ENCODE results near the gene ARTN. TPM values are rescaled to one million over a fixed set of nuclear protein-coding genes. Genes with fewer than 3 reads are reported as not detected.

ARTN gene
- total RNA-seq, 4 donors from 2014 or later, result 0.94 TPM; not detected in 3

GRCh38 chr1:43914576-43915525 is 18.8 kb upstream of the ARTN start:
- H3K4me1 ChIP-seq, result peaks cover 0 to 9% (median 0%) of the 10 kb centered on the region in 4 donors
- no peaks in the 10 kb centered on the region for H3K36me3 ChIP-seq
- H3K27ac ChIP-seq, result no peak overlapping the region
- DNase-seq, result no peak
- no peak overlapping the region for H3K4me3 ChIP-seq
- H3K9me3 ChIP-seq, result no peaks in the 10 kb centered on the region
- no peak for TF ChIP-seq CTCF (IDR thresholded peaks at IDR 0.05)
- no peak for TF ChIP-seq POLR2A (IDR thresholded peaks at IDR 0.05)
- H3K27me3 ChIP-seq, result no peaks in the 10 kb centered on the region

DNA sequence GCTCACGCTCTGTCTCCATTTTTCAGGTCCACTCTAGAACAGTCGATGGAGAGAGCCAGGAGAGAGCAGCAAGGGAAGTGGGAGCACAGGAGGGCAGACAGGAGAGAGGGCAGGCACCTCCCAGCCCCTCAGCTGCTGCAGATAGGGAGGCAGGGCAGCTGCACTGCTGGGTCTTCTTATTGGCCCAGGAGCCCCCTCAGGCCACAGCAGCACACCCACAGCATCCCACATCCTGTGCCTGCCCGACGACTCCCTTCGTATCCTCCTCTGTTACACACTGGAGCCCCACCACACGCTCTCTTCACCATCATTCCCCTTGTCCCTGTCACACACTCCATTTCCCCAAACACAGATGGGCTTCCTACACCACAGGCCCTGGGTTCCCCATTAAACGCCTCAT is 13.7 kb upstream of the ARTN start:
- no peaks in the 10 kb centered on the region for H3K36me3 ChIP-seq
- no peak for TF ChIP-seq CTCF (IDR thresholded peaks at IDR 0.05)
- no peak for TF ChIP-seq POLR2A (IDR thresholded peaks at IDR 0.05)
- H3K27me3 ChIP-seq, result no peaks in the 10 kb centered on the region
- H3K9me3 ChIP-seq, result no peaks in the 10 kb centered on the region
- no peak overlapping the region for H3K27ac ChIP-seq
- H3K4me1 ChIP-seq, result no peaks in the 10 kb centered on the region
- DNase-seq, result no peak
- H3K4me3 ChIP-seq, result no peak overlapping the region

- no peak for TF ChIP-seq POLR2A (IDR thresholded peaks at IDR 0.05)
- no peak for TF ChIP-seq CTCF (IDR thresholded peaks at IDR 0.05)
- H3K9me3 ChIP-seq, result no peaks in the 10 kb centered on the region
- no peak overlapping the region for H3K27ac ChIP-seq
- H3K4me3 ChIP-seq, result no peak overlapping the region
- no peaks in the 10 kb centered on the region for H3K27me3 ChIP-seq
- DNase-seq, result no peak
- H3K36me3 ChIP-seq, result no peaks in the 10 kb centered on the region
- no peaks in the 10 kb centered on the region for H3K4me1 ChIP-seq
Measured at GRCh38 chr1:43921022-43921421, 12.6 kb upstream of the ARTN start.

GRCh38 chr1:43924516-43924915 is 9.1 kb upstream of the ARTN start:
- no peak for DNase-seq
- H3K27ac ChIP-seq, result no peak overlapping the region
- TF ChIP-seq POLR2A (IDR thresholded peaks at IDR 0.05) (no peak), CTCF (IDR thresholded peaks at IDR 0.05) (no peak)
- H3K4me1 ChIP-seq, result no peaks in the 10 kb centered on the region
- H3K9me3 ChIP-seq, result no peaks in the 10 kb centered on the region
- no peaks in the 10 kb centered on the region for H3K27me3 ChIP-seq
- H3K36me3 ChIP-seq, result no peaks in the 10 kb centered on the region
- H3K4me3 ChIP-seq, result no peak overlapping the region

DNA sequence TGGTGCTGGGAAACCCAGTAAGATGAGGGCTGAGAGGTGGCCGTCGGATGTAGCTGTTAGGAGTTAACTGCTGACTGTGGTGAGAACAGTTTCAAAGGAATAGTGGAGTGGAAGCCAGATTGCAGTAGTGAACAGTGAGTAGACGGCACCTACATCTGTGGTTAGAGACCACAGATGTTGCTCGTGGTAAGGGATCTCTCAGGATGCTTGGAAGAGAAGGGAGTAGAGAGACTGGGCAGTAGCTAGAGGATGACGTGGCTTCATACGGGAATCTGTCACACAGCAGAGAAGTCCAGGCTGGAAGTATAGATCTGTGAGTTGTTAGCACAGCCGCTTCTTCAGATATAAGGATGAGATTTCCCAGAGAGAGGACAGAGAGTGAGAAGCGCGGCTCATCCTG is 7.8 kb upstream of the ARTN start:
- Histone ChIP-seq H3K4me3 (no peak overlapping the region), H3K9me3 (no peaks in the 10 kb centered on the region), H3K27me3 (no peaks in the 10 kb centered on the region), H3K27ac (no peak overlapping the region), H3K4me1 (no peaks in the 10 kb centered on the region), H3K36me3 (no peaks in the 10 kb centered on the region)
- no peak for DNase-seq
- TF ChIP-seq CTCF (IDR thresholded peaks at IDR 0.05), result no peak
- no peak for TF ChIP-seq POLR2A (IDR thresholded peaks at IDR 0.05)

All from Peyer's patch (tissue), 4 donors.